Lung (tissue), 12 donors: ENCODE results near the gene WASF2. TPM values are rescaled to one million over a fixed set of nuclear protein-coding genes. Genes with fewer than 3 reads are reported as not detected.

Experiments
- ATAC-seq: fragments of 200-7000 bp; cut with Tn5 transposase; one replicate; pipeline ENCODE4 v1.9.1; 2020; ENCODE audit warnings: moderate number of reproducible peaks; ENCODE audit not compliant: insufficient read depth, low FRiP score
- DNase-seq, 3 donors: peaks; one replicate each; pipeline ENCODE4 v3.0.0-alpha.2; 2013 to 2017
- H3K27ac ChIP-seq, 2 donors: one replicate each; pipeline ENCODE4 v1.5.1; 2013; ENCODE audit warnings: mild to moderate bottlenecking in 2 of 2, moderate library complexity in 2 of 2, control low read depth in 1 of 2, inconsistent platforms in 1 of 2, low read depth in 1 of 2, low read length in 1 of 2
- H3K27me3 ChIP-seq, 3 donors: one replicate each; pipeline ENCODE4 v1.5.1; 2013; ENCODE audit warnings: low read length in 2 of 3; ENCODE audit not compliant: control insufficient read depth in 3 of 3, insufficient read depth in 3 of 3
- H3K36me3 ChIP-seq, 4 donors: one replicate each; pipeline ENCODE4 v1.5.1; 2013; ENCODE audit warnings: low read length in 4 of 4, mild to moderate bottlenecking in 1 of 4, moderate library complexity in 1 of 4; ENCODE audit not compliant: control insufficient read depth in 4 of 4, insufficient read depth in 4 of 4
- H3K4me1 ChIP-seq, 5 donors: one replicate each; pipeline ENCODE4 v1.5.1; 2013; ENCODE audit warnings: low read length in 5 of 5, mild to moderate bottlenecking in 2 of 5, moderate library complexity in 1 of 5; ENCODE audit not compliant: control insufficient read depth in 5 of 5, insufficient read depth in 5 of 5
- H3K4me3 ChIP-seq: one replicate; pipeline ENCODE4 v1.5.1; 2013; ENCODE audit warnings: mild to moderate bottlenecking, control low read depth, moderate library complexity
- H3K9ac ChIP-seq, 2 donors: one replicate each; pipeline ENCODE4 v1.5.1; 2013; ENCODE audit warnings: low read length in 2 of 2, control low read depth in 1 of 2; ENCODE audit not compliant: insufficient read depth in 1 of 2
- H3K9me3 ChIP-seq, 4 donors: one replicate each; pipeline ENCODE4 v1.5.1; 2013; ENCODE audit warnings: low read length in 3 of 4, mild to moderate bottlenecking in 1 of 4, moderate library complexity in 1 of 4; ENCODE audit not compliant: control insufficient read depth in 4 of 4, insufficient read depth in 3 of 4
- CTCF ChIP-seq: IDR thresholded peaks from 2 replicates; pipeline ENCODE4 v1.5.1; 2012; ENCODE audit warnings: mild to moderate bottlenecking; ENCODE audit errors: control extremely low read depth, extremely low read depth
- WGBS, 2 donors: extraction: QIAGEN DNeasy Blood & Tissue Kit; methylation state at CpG; one replicate each; pipeline ENCODE4 v1.1.7; 2013; 5-methylcytosine and 5-hydroxymethylcytosine counted together
- polyA plus RNA-seq, 2 donors: library from polyadenylated mRNA; stranded (reverse); fragments of 200-250 nt; gene quantifications; one replicate each; pipeline ENCODE4 v1.2.1, GENCODE V29; 2013
- total RNA-seq, 2 donors: library from RNA; depleted of rRNA in 1 of 2; stranded (reverse); fragments of >200 nt in 1 of 2; gene quantifications; one replicate each; pipeline ENCODE4 v1.2.1, GENCODE V29; 2014 to 2021
- donor health status: control.
- donor health status: control.
- donor health status: Bipolar disorder and iron deficiency.
- donor health status: healthy.
- donor health status: DM: yes; HTN: yes; CAD: no.

The WASF2 gene
- total and polyA plus RNA-seq, 4 donors, result 27.3 to 136 (median 49.5) TPM

GRCh38 chr1:27531959-27532685 is 42.2 kb upstream of the WASF2 start:
- DNase-seq (no peak), ATAC-seq (no peak)
- Histone ChIP-seq H3K36me3 (peaks cover 0 to 8% (median 4%) of the 10 kb centered on the region in 4 donors), H3K4me1 (peaks cover 0 to 46% (median 29%) of the 10 kb centered on the region in 5 donors), H3K9me3 (no peaks in the 10 kb centered on the region), H3K9ac (no peak overlapping the region), H3K4me3 (no peak overlapping the region), H3K27me3 (no peaks in the 10 kb centered on the region), H3K27ac (no peak overlapping the region)
- TF ChIP-seq CTCF, result no peak
- WGBS, 2 donors, result 76 to 84% methylated on average over 14 of the region's 14 CpGs

- Histone ChIP-seq H3K4me1 (peaks cover 0 to 46% (median 32%) of the 10 kb centered on the region in 5 donors), H3K9me3 (no peaks in the 10 kb centered on the region), H3K27me3 (no peaks in the 10 kb centered on the region), H3K4me3 (no peak overlapping the region), H3K36me3 (peaks cover 0 to 7% (median 3%) of the 10 kb centered on the region in 4 donors), H3K9ac (no peak overlapping the region), H3K27ac (no peak overlapping the region)
- no peak for TF ChIP-seq CTCF
- WGBS, 2 donors, result 96 to 97% methylated on average over 10 of the region's 10 CpGs
- no peak for DNase-seq
- no peak for ATAC-seq
Observed at GRCh38 chr1:27530192-27530591, 40.2 kb upstream of the WASF2 start.

GRCh38 chr1:27529704-27530018 is 39.7 kb upstream of the WASF2 start:
- Histone ChIP-seq H3K27me3 (no peaks in the 10 kb centered on the region), H3K9ac (no peak overlapping the region), H3K4me1 (peaks cover 0 to 51% (median 36%) of the 10 kb centered on the region in 5 donors), H3K9me3 (no peaks in the 10 kb centered on the region), H3K36me3 (peaks cover 0 to 6% (median 1%) of the 10 kb centered on the region in 4 donors), H3K4me3 (no peak overlapping the region), H3K27ac (peak overlapping the region; percentile 89 to 90)
- ATAC-seq (no peak), DNase-seq (no peak)
- 67 to 90% methylated on average over 5 of the region's 5 CpGs for WGBS, 2 donors
- no peak for TF ChIP-seq CTCF
